Omental fat pad (tissue), 4 donors: ENCODE results near the gene DDX60. TPM values are rescaled to one million over a fixed set of nuclear protein-coding genes. Genes with fewer than 3 reads are reported as not detected.

Experiments
- ATAC-seq: fragments of 150-250 bp; one replicate; pipeline ENCODE4 v1.9.1; 2016; ENCODE audit warnings: mild to moderate bottlenecking, moderate library complexity; ENCODE audit not compliant: low FRiP score
- DNase-seq: peaks from one replicate; pipeline ENCODE4 v3.0.0-alpha.2; 2019; ENCODE audit warnings: low spot score
- CTCF ChIP-seq, 3 donors: fragments of 450-650 bp; IDR thresholded peaks; one replicate each; pipeline ENCODE4 v1.5.1; 2016 to 2017; ENCODE audit warnings: antibody characterized with exemption in 3 of 3, mild to moderate bottlenecking in 3 of 3, moderate library complexity in 2 of 3
- total RNA-seq, 4 donors: library from RNA; depleted of rRNA; stranded (reverse); fragments of >200 nt; gene quantifications; one replicate each; pipeline ENCODE4 v1.1.0, GENCODE V29; 2016

The DDX60 gene
- total RNA-seq, 4 donors from 2014 or later = 5.1 to 32.8 (median 11.6) TPM

- DNase-seq (no peak), ATAC-seq (no peak)
- TF ChIP-seq CTCF (IDR thresholded peaks at IDR 0.05) = no peak
Observed at GRCh38 chr4:168188754-168189153, 129.8 kb downstream of the DDX60 start.

- TF ChIP-seq CTCF (IDR thresholded peaks at IDR 0.05) = no peak
- no peak for ATAC-seq
Observed at GRCh38 chr4:168183717-168184571, 134.6 kb downstream of the DDX60 start.

GRCh38 chr4:168177546-168178149 is 140.9 kb downstream of the DDX60 start:
- ATAC-seq (no peak), DNase-seq (no peak)
- no peak for TF ChIP-seq CTCF (IDR thresholded peaks at IDR 0.05)

More at GRCh38 chr4:168183717-168184571, 134.6 kb downstream of the DDX60 start:
- DNase-seq = no peak

- TF ChIP-seq CTCF (IDR thresholded peaks at IDR 0.05) = no peak
Observed at GRCh38 chr4:168174308-168174707, 144.2 kb downstream of the DDX60 start.

GRCh38 chr4:168167714-168168284 is 150.8 kb downstream of the DDX60 start:
- no peak for TF ChIP-seq CTCF (IDR thresholded peaks at IDR 0.05)
- no peak for DNase-seq
- ATAC-seq = no peak

More at GRCh38 chr4:168174308-168174707, 144.2 kb downstream of the DDX60 start:
- ATAC-seq (no peak), DNase-seq (no peak)

Other genes starting within 250 kb of the DDX60 start
- not detected for gene ANXA10, start 226.2 kb downstream of the DDX60 start, total RNA-seq
- gene DDX60L, start 161.7 kb upstream of the DDX60 start, total RNA-seq = 10 to 100 TPM in 3 of 4 donors, 1 to 10 TPM in 1; 9.3 to 62.4 (median 32.2) TPM
- 100 to 1,000 TPM in 1 of 4 donors, 10 to 100 TPM in 3; 58.5 to 164 (median 84.2) TPM for gene PALLD, start 178.3 kb upstream of the DDX60 start, total RNA-seq